ENCODE data around the gene GNG4. TPM values are rescaled to one million over a fixed set of nuclear protein-coding genes. Genes with fewer than 3 reads are reported as not detected.
A peak's percentile ranks its signal among the peaks of the same experiment; 100 is the strongest.
"Not testable (repeated sequence)": the region's sequence is repeated elsewhere in the genome, so short reads cannot be mapped to it uniquely, and the experiment has no call there.

The GNG4 gene
- total RNA-seq, 8 experiments from 2014 or later, result 0.87 to 61.0 (median 33.2) TPM

DNA sequence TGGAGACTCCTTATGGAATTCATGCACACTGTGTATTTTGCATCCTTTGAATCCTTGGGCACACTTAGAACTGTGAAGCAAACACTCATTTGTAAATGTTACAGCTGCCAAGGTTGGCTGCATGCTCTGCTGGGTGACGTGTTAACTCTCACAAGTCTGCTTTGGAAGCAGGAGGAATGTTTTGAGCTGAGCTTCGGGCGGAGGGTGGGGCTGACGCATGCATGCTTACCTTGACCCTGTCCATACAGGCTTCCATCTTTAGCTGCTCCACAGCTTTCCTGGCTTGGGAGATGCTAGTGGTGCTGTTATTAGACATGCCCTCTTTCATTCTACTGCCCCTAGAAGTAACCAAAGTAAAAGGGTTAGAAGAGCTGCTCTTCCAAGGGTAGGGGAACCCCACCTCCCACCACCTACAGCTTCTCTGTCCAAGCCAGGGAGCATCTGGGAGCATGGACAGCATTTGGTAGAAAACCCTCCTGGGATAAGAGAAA lies 66.0 kb downstream of the GNG4 start:
- H3K27ac ChIP-seq, result no peak overlapping the region
- no peaks in the 10 kb centered on the region for H3K4me1 ChIP-seq (replicated peaks in 1 of 2)
- in situ Hi-C loops (cut with MboI; ENCODE audit: low pct_unique_long_range_greater_than_20kb in 2 of 9, low sequenced_read_pairs in 9 of 9, unreplicated experiment in 9 of 9), result no loop called here
- peak in 3 of 8 experiments; percentile 88 to 96 (median 96) for ATAC-seq (replicated peaks in 6 of 8)
- WGBS, 10 experiments, result 39 to 100% (median 78%) methylated on average over 1 to 4 of the region's 4 CpGs; no CpG with 5 or more reads in 3 of the 10 experiments
- H3K4me3 ChIP-seq, result no peak overlapping the region

DNA sequence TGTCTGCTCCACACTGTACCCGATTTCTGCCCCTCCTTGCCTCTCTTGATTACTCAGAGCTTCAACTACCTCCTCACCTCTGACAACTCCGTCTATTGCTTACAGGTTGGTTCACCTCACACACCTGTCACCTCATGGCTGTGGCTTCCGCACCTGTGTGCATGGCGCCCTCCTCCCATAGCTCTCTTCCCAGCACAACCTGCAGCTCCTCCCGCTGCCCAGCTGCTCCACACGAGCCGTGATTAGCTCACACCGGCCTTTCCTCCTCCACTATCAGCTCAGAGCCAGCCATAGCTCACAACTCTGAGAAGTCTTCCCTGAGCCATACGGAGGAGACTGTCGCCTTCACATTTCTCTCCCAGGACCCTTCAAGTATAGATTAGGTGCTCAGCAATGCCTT lies 67.5 kb downstream of the GNG4 start:
- no peak overlapping the region for H3K27ac ChIP-seq
- no peak for ATAC-seq (replicated peaks in 6 of 8)
- in situ Hi-C loops (cut with MboI; ENCODE audit: low pct_unique_long_range_greater_than_20kb in 2 of 9, low sequenced_read_pairs in 9 of 9, unreplicated experiment in 9 of 9), result no loop called here
- H3K4me1 ChIP-seq (replicated peaks in 1 of 2), result no peaks in the 10 kb centered on the region
- WGBS, 10 experiments, result 40 to 100% (median 90%) methylated on average over 1 to 10 of the region's 10 CpGs; no CpG with 5 or more reads in 2 of the 10 experiments
- no peak overlapping the region for H3K4me3 ChIP-seq

DNA sequence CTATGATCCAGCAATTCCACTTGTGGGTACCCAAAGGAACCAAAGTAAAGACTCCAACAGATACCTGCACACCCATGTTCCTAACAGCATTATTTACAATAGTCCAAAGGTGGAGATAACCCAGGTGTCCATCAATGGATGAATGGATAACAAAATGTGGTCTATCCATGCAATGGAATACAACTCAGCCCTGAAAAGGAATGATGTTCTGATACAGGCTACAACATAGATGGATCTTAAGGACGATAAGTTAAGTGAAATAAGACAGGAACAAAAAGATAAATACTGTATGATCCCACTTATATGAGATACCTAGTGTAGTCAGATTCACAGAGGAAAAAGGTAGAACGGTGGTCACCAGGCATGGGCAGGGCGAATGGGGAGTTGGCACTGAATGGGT lies 69.7 kb downstream of the GNG4 start:
- no peak overlapping the region for H3K27ac ChIP-seq
- 50 to 100% (median 91%) methylated on average over 2 to 3 of the region's 3 CpGs; no CpG with 5 or more reads in 1 of the 10 experiments for WGBS, 10 experiments
- in situ Hi-C loops (cut with MboI; ENCODE audit: low pct_unique_long_range_greater_than_20kb in 2 of 9, low sequenced_read_pairs in 9 of 9, unreplicated experiment in 9 of 9), result no loop called here
- no peak for ATAC-seq (replicated peaks in 6 of 8)
- no peaks in the 10 kb centered on the region for H3K4me1 ChIP-seq (replicated peaks in 1 of 2)
- H3K4me3 ChIP-seq, result no peak overlapping the region

DNA sequence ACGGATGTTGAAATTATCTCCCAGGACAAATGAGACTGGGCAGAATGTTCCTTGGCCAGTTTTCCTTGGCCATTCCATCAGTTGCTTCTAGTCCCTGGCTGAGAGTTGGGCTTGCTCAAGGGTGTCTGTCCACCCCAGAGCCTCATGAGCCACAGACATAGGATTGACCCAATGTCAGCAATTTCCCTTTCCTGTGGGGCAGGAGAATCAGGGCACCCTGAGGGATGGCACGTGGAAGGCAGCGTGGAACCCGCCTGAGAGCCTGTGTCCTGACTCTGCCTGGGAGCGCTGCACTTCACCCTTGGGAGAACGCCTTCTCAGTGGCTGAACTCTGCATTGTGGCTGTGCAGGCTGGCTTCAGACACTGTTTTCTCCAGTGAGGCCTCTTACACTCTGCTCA lies 74.0 kb downstream of the GNG4 start:
- no peak overlapping the region for H3K27ac ChIP-seq

DNA sequence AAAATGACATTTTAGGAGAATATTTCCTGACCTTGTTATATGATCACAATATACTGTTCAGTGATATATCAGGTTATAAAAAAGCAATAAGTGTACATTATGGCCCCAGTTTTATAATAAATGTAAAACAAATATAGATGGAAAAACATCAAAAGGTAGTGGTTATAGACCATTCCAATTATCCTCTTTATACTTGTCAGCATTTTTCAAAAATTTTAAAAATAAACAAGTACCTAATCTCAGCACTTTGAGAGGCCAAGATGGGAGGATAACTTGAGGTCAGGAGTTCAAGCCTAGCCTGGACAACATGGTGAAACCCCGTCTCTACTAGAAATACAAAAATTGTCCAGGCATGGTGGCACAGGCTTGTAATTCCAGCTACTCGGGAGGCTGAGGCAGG lies 75.7 kb downstream of the GNG4 start:
- in situ Hi-C loops (cut with MboI; ENCODE audit: low pct_unique_long_range_greater_than_20kb in 2 of 9, low sequenced_read_pairs in 9 of 9, unreplicated experiment in 9 of 9), result no loop called here
- 62 to 100% (median 100%) methylated on average over 1 to 2 of the region's 2 CpGs; no CpG with 5 or more reads in 3 of the 10 experiments for WGBS, 10 experiments

More for the DNA sequence above, 74.0 kb downstream of the GNG4 start:
- in situ Hi-C loops (cut with MboI; ENCODE audit: low pct_unique_long_range_greater_than_20kb in 2 of 9, low sequenced_read_pairs in 9 of 9, unreplicated experiment in 9 of 9), result no loop called here
- Histone ChIP-seq H3K4me3 (no peak overlapping the region), H3K4me1 (replicated peaks in 1 of 2) (no peaks in the 10 kb centered on the region)
- 60 to 100% (median 93%) methylated on average over 1 to 6 of the region's 6 CpGs; no CpG with 5 or more reads in 1 of the 10 experiments for WGBS, 10 experiments
- ATAC-seq (replicated peaks in 6 of 8), result no peak

DNA sequence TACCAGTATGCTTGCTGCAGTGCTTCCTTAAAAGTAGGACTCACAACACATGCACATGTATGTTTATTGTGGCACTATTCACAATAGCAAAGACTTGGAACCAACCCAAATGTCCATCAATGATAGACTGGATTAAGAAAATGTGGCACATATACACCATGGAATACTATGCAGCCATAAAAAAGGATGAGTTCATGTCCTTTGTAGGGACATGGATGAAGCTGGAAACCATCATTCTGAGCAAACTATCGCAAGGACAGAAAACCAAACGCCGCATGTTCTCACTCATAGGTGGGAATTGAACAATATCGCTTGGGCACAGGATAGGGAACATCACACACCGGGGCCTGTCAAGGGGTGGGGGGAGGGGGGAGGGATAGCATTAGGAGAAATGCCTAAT lies 76.6 kb downstream of the GNG4 start:
- H3K4me3 ChIP-seq; in situ Hi-C loops (cut with MboI; ENCODE audit: low pct_unique_long_range_greater_than_20kb in 2 of 9, low sequenced_read_pairs in 9 of 9, unreplicated experiment in 9 of 9); H3K27ac ChIP-seq; H3K4me1 ChIP-seq (replicated peaks in 1 of 2); ATAC-seq (replicated peaks in 6 of 8): not testable (repeated sequence)
- 96% methylated on average over 4 of the region's 5 CpGs; no CpG with 5 or more reads in 9 of the 10 experiments for WGBS, 10 experiments

More for the DNA sequence above, 75.7 kb downstream of the GNG4 start:
- Histone ChIP-seq H3K4me1 (replicated peaks in 1 of 2) (no peaks in the 10 kb centered on the region), H3K27ac (no peak overlapping the region), H3K4me3 (no peak overlapping the region)
- no peak for ATAC-seq (replicated peaks in 6 of 8)

DNA sequence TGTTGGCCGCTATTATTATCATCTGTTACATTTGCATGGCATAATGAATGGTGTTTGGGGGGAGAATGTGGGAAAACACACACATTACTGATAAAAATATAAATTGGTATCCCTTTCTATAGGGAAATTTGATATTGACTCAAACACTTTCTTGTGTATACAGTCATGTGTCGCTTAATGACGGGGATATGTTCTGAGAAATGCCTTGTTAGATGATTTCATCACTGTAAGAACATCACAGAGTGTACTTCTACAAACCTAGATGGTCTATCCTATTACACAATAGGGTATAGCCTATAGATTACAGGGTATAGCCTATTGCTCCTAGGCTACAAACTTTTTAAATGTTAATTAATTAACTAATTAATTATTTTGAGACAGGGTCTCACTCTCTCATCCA lies 78.1 kb downstream of the GNG4 start:
- 60 to 100% (median 95%) methylated on average over 1 to 3 of the region's 3 CpGs; no CpG with 5 or more reads in 2 of the 10 experiments for WGBS, 10 experiments
- Histone ChIP-seq H3K4me1 (replicated peaks in 1 of 2) (peaks cover under 1 to 3% of the 10 kb centered on the region in 2 donors), H3K4me3 (no peak overlapping the region), H3K27ac (no peak overlapping the region)
- in situ Hi-C loops (cut with MboI; ENCODE audit: low pct_unique_long_range_greater_than_20kb in 2 of 9, low sequenced_read_pairs in 9 of 9, unreplicated experiment in 9 of 9), result no loop called here
- no peak for ATAC-seq (replicated peaks in 6 of 8)

DNA sequence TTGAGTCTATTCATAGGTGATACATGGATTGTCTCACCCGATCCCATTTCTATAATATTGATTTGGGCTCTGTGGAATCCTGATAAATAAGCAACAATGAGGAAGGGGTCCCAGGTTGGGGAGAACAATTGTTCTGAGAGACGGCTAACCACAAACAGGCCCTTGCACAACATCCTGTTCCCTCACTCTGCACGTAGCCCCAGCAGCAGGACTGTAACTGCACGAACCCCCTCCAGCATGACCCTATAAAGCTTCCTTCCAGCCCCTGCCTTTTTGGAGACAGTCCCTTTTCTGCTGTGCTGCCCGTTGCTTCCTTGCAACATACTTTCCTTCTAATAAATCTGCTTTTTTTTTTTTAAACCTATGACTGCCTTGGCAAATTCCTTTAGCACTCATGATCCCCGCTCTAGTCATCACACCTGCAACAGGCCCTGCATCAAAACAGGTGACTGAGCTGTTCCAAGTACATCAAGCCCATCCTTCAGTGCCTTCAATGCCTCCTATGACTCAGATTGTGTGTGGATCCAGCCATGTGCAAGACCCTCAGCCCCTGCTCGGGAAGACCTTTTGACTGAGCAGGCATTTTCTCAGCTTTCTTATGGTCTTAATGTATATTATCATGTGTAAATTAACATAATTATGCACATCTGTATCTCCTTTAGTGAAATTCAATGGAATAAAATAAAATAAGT lies 81.6 kb downstream of the GNG4 start:
- in situ Hi-C loops (cut with MboI; ENCODE audit: low pct_unique_long_range_greater_than_20kb in 2 of 9, low sequenced_read_pairs in 9 of 9, unreplicated experiment in 9 of 9), result no loop called here

DNA sequence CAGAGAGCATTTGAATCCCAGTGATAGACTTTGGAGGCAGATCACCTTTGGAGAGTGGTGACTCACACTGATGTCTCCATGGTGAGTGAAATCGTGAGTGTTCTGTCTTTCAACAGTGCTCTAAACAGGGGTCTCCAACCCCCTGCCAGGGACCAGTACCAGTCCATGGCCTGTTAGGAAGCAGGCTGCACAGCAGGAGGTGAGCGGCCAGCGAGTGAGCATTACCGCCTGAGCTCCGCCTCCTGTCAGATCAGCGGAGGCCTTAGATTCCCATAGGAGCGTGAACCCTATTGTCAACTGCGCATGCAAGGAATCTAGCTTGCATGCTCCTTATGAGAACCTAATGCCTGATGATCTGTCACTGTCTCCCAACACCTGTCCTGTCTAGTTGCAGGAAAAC lies 83.5 kb downstream of the GNG4 start:
- in situ Hi-C loops (cut with MboI; ENCODE audit: low pct_unique_long_range_greater_than_20kb in 2 of 9, low sequenced_read_pairs in 9 of 9, unreplicated experiment in 9 of 9), result no loop called here
- H3K4me3 ChIP-seq, result no peak overlapping the region
- H3K4me1 ChIP-seq (replicated peaks in 1 of 2), result peaks cover 3 to 11% of the 10 kb centered on the region in 2 donors
- H3K27ac ChIP-seq, result no peak overlapping the region
- WGBS, 10 experiments, result 29 to 86% (median 49%) methylated on average over 7 to 8 of the region's 8 CpGs; no CpG with 5 or more reads in 4 of the 10 experiments
- peak in 5 of 8 experiments; percentile 33 to 97 (median 89) for ATAC-seq (replicated peaks in 6 of 8)

More for the DNA sequence above, 81.6 kb downstream of the GNG4 start:
- H3K27ac ChIP-seq, result no peak overlapping the region
- no peak overlapping the region for H3K4me3 ChIP-seq
- 32 to 100% (median 87%) methylated on average over 1 to 7 of the region's 7 CpGs for whole genome bisulfite sequencing, 10 experiments
- ATAC-seq (replicated peaks in 6 of 8), result peak in 2 of 8 experiments; percentile 62 to 78
- H3K4me1 ChIP-seq (replicated peaks in 1 of 2), result peaks cover 3 to 11% of the 10 kb centered on the region in 2 donors

DNA sequence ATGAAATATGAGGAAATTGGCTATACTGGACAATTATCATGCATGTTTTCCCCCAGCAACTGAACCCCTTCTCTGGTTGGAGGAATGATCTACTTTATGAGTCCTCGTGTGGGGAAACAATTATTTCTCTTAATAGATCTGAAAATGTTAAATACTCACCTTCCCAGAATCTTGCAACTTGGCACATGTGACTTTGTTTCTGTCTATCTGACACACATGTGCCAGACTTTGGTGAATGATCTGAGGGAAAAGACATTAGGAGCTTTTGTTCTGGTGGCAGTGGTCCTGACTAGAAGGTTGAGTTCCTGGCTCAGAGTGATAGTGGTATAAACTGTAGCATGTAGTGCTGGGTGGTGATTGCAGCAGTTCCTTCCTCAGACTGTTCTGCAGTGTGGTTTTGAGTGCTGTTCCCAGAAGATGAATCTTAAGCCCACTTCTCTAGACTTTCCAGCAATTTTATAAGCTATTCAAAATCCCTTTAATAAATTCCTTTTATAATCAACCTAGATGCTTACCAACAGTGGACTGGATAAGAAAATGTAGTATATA lies 86.0 kb downstream of the GNG4 start:
- 0 to 100% (median 96%) methylated on average over 1 of the region's 1 CpG; no CpG with 5 or more reads in 2 of the 10 experiments for WGBS, 10 experiments
- H3K27ac ChIP-seq, result no peak overlapping the region
- in situ Hi-C loops (cut with MboI; ENCODE audit: low pct_unique_long_range_greater_than_20kb in 2 of 9, low sequenced_read_pairs in 9 of 9, unreplicated experiment in 9 of 9), result no loop called here
- no peak for ATAC-seq (replicated peaks in 6 of 8)
- H3K4me1 ChIP-seq (replicated peaks in 1 of 2), result peaks cover 13 to 19% of the 10 kb centered on the region in 2 donors
- no peak overlapping the region for H3K4me3 ChIP-seq

DNA sequence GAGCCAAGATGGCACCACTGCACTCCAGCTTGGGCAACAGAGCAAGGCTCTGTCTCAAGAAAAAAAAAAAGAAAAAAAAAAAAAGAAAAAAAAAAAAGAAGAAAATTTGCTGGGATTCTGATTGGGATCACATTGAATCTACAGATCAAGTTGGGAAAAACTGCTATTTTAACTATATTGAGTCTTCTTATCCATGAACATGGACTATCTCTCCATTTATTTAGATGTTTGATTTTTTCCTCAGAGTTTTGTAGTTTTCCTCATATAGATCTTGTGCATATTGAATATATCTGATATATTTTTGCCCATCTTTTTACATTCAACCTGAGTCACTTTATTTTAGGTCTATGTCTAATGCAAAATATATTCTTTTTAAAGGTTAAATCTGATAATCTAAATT lies 87.0 kb downstream of the GNG4 start:
- Histone ChIP-seq H3K27ac (no peak overlapping the region), H3K4me1 (replicated peaks in 1 of 2) (peaks cover 19 to 22% of the 10 kb centered on the region in 2 donors), H3K4me3 (no peak overlapping the region)
- no peak for ATAC-seq (replicated peaks in 6 of 8)
- in situ Hi-C loops (cut with MboI; ENCODE audit: low pct_unique_long_range_greater_than_20kb in 2 of 9, low sequenced_read_pairs in 9 of 9, unreplicated experiment in 9 of 9), result no loop called here

DNA sequence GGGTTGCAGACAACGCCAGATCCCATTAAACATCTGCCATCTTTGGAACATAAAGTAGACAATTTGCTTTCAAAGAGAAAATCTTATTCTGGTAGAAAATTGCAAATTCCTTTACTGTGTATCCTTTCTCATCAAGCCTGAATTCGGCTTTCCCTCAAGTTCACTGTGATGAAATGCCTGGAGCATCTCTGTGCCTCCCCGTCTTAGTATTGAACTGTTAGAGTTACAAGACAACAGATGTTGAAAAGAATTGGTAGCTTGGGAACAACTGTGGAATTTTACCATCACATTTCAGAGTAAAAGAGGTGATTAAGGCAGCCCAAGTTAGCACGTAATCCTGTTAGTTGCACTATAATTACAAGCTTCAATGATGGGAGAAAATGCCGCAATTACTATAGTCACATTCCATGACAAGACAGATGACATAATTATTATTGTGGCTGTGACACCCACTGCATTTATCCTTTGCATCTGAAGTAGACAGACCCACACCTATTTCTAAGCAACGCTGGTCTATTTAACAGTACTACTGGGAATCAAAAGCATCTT lies 90.9 kb downstream of the GNG4 start:
- peaks cover 9 to 18% of the 10 kb centered on the region in 2 donors for H3K4me1 ChIP-seq (replicated peaks in 1 of 2)
- in situ Hi-C loops (cut with MboI; ENCODE audit: low pct_unique_long_range_greater_than_20kb in 2 of 9, low sequenced_read_pairs in 9 of 9, unreplicated experiment in 9 of 9), result no loop called here
- H3K27ac ChIP-seq, result no peak overlapping the region
- whole genome bisulfite sequencing, 10 experiments, result 14 to 94% (median 70%) methylated on average over 1 to 6 of the region's 6 CpGs
- ATAC-seq (replicated peaks in 6 of 8), result peak in 5 of 8 experiments; percentile 16 to 58 (median 30)
- H3K4me3 ChIP-seq, result no peak overlapping the region

DNA sequence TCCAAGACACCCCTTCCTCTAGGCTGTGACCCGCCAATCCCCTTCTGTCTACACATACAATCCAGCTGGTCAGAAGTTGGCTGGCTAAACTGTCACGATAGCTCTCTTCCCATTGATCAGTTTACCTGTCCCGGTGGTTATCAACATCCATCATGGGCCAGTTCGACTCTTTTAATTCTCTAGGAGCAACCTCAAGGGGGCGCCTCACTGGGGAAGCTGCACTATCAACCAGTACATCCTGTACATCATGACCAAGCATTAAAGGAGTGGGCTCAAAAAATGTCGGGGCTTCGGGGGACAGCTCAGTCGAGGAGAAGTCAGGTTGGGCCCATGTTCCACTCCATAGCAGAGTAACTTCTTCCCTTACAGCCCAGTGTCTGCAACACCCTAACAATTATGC lies 92.1 kb downstream of the GNG4 start:
- ATAC-seq (replicated peaks in 6 of 8), result no peak
- H3K27ac ChIP-seq, result no peak overlapping the region
- H3K4me3 ChIP-seq, result no peak overlapping the region
- in situ Hi-C loops (cut with MboI; ENCODE audit: low pct_unique_long_range_greater_than_20kb in 2 of 9, low sequenced_read_pairs in 9 of 9, unreplicated experiment in 9 of 9), result no loop called here
- H3K4me1 ChIP-seq (replicated peaks in 1 of 2), result peaks cover 9 to 26% of the 10 kb centered on the region in 2 donors
- 80 to 100% (median 90%) methylated on average over 1 to 8 of the region's 8 CpGs; no CpG with 5 or more reads in 5 of the 10 experiments for WGBS, 10 experiments
